Measurements from ENCODE around the gene AURKB.
"Not testable (repeated sequence)": the region's sequence is repeated elsewhere in the genome, so short reads cannot be mapped to it uniquely, and the experiment has no call there.

AURKB gene

GRCh38 chr17:8209907-8210760, at the start of gene AURKB:
TSS of gene AURKB (minus strand) at chr17:8210575. CDS start at chr17:8210224, 351 bp downstream.
- DNase-seq (ENCODE audit: low read depth in 3 of 3): peak; percentile 85 to 93 (median 86)

- no peak for DNase-seq (ENCODE audit: low read depth in 3 of 3)
Observed at GRCh38 chr17:8257801-8258200, 47.4 kb upstream of the AURKB start.

GRCh38 chr17:8256691-8257090, 46.3 kb upstream of the AURKB start:
- no peak for DNase-seq (ENCODE audit: low read depth in 3 of 3)

GRCh38 chr17:8256291-8256690, 45.9 kb upstream of the AURKB start:
- no peak for DNase-seq (ENCODE audit: low read depth in 3 of 3)

DNA sequence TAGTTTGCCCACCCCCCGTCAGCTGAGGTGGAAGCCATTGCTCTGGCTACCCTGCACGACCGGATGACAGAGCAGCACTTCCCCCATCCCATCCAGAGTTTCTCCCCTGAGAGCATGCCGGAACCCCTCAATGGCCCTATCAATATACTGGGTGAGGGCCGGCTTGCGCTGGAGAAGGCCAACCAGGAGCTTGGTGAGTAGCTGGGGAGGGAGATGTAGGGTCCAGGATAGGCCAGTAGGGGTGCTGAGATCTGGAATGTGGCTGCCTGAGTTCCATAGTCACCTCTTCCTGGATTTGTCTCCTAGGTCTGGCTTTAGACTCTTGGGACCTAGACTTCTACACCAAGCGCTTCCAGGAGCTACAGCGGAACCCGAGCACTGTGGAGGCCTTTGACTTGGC, 45.1 kb upstream of the AURKB start:
- no peak for DNase-seq (ENCODE audit: low read depth in 3 of 3)

DNA sequence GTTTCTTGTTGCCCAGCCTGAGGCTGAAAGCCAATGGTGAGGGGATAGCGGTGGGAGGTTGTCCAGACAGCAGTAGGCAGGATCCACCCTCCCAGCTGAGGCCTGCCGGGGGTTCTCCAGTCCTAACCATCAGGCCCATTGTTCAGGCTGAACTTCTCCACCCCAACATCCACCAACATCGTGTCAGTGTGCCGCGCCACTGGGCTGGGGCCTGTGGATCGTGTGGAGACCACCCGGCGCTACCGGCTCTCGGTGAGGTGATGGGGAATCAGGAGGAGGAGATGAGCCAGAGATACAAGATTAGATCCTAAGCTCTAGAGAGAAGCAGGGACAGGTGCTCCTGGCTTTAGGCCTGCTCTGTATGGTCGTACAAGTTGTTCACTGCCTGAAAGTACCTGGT, 44.5 kb upstream of the AURKB start:
- no peak for DNase-seq (ENCODE audit: low read depth in 3 of 3)

GRCh38 chr17:8253801-8254200, 43.4 kb upstream of the AURKB start:
- DNase-seq (ENCODE audit: low read depth in 3 of 3): no peak

GRCh38 chr17:8251411-8251810, 41.0 kb upstream of the AURKB start:
- not testable (repeated sequence) for DNase-seq (ENCODE audit: low read depth in 3 of 3)

- no peak for DNase-seq (ENCODE audit: low read depth in 3 of 3)
Observed at GRCh38 chr17:8249621-8250500, 39.5 kb upstream of the AURKB start.

- peak; percentile 94 to 99 (median 95) for DNase-seq (ENCODE audit: low read depth in 3 of 3)
Observed at GRCh38 chr17:8248751-8249607, 38.6 kb upstream of the AURKB start, which contains the start of gene PFAS. TSS of gene PFAS (plus strand) at chr17:8249289. CDS start at chr17:8253938, 4,649 bp downstream.

GRCh38 chr17:8244768-8245167, 34.4 kb upstream of the AURKB start:
- DNase-seq (ENCODE audit: low read depth in 3 of 3): no peak

DNA sequence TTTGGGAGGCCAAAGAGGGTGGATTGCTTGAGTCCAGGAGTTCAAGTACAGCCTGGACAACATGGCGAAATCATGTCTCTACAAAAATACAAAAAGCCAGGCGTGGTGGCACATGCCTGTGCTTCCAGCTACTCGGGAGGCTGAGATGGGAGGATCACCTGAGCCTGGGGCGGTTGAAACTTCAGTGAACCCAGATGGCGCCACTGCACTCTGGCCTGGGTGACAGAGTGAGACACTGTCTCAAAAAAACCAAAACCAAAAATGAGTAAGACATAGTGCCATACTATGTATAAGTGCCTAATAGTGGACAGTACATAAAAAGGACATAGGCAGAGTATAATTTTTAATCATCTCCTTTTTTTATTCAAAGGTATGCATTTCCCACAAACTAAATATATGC, 33.5 kb upstream of the AURKB start:
- DNase-seq (ENCODE audit: low read depth in 3 of 3): no peak

DNA sequence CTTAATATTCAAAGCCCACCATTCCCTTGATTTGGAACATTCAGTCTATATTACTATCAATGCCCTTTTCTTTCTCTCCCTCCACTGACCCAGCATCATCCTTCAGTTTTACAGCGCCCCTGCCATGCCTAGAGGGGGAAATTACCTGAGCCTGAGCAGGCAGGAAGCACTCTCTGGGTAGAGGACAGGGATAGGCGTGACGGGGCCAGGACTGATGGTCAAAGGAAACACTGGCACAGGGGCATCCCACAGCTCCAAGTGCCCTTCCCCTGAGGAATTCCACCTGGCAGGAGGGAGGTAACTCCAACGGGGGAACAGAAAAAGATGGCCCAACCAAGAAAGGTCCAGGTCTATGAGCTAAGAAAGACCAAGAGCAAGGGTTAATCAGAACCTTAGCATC, 27.5 kb upstream of the AURKB start:
- DNase-seq (ENCODE audit: low read depth in 3 of 3): no peak

- DNase-seq (ENCODE audit: low read depth in 3 of 3): no peak
Observed at GRCh38 chr17:8237175-8237574, 26.8 kb upstream of the AURKB start.

GRCh38 chr17:8235676-8236075, 25.3 kb upstream of the AURKB start:
- no peak for DNase-seq (ENCODE audit: low read depth in 3 of 3)

DNA sequence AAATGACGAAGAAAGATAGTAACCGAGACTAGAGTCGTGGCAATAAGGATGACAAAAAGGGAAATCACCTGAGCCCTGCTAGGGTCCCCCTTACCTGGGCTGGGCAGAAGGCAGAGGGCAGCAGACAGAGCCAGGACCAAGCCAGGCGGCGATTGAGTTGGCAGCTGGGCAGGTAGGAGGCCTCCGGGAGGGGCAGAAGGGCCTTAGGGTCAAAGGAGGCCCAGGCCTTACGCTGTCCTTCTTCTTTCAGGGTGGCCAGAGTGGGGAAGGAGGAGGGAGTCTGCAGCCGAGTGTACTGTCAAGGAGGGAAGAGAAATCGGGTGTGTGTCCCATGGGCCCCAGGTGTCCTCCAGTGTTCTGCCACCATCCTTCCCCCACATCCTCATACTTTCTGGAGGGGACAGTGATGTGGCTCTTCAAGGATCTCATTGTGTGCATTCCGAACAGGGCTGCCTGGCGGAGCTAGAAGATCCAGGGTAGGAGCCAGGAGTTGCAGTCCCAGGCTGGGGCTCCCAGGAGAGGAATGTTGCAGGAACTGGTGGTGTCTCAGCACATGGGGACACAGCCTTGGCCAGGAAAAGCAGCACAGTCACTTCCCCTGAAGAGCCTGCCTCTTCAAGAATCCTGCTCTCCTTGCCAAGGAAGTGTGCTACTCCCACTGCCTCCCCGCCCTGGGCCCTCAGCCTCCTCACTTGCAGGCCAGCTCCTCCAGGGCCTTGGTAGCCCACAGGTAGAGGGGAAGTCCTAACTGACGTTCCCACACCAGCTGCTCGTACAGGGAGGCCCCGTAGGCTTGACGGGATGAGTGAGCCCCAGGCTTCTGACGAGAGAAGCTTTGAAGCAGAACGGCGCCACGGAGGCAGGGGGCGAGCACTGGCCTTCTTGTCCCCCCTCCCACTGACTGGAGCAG, 24.2 kb upstream of the AURKB start:
- DNase-seq (ENCODE audit: low read depth in 3 of 3): no peak

GRCh38 chr17:8231701-8232100, 21.3 kb upstream of the AURKB start:
- DNase-seq (ENCODE audit: low read depth in 3 of 3): no peak

GRCh38 chr17:8227238-8227581, 16.8 kb upstream of the AURKB start:
- DNase-seq (ENCODE audit: low read depth in 3 of 3): no peak

DNA sequence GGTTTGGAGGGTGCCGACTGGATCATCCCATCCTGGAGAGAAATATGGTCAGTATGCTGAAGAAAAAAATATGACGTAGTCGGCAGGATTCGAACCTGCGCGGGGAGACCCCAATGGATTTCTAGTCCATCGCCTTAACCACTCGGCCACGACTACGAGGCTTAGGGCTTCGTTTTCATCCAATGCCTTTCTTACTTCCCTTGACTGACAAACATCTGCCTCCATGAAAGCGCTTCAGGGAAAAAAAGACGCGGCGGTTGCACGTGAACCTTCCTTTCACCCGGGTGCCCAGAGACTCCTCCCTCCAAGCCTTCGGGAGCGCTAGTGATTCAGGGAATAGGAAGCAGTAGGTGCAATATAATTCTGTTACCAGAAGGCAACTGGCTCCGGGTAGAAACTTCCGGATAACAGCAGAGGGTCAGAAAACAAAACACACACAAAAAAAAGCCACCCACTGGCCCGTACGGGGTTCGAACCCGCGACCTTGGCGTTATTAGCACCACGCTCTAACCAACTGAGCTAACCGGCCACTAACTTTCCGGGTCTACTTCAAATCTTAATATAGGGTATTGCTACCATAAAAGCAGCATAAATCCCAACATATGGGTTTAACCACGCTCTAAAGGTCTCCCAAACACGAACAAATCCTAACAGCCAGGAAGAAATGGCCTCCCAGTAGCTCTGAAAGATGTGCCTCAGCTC, 16.3 kb upstream of the AURKB start:
- peak in 1 of 3 donors; percentile 55 for DNase-seq (ENCODE audit: low read depth in 3 of 3)

Measured in stimulated activated CD4-positive, alpha-beta T cell treated with anti-CD3 and anti-CD28 coated beads, TNF-alpha, amount 100 ng/mL, for 48 hours (primary cell).